HG02798 (cell line): Measurements from ENCODE around the gene SCNN1A.

Experiments
- ATAC-seq: cut with Tn5 transposase; IDR thresholded peaks from one replicate; pipeline ENCODE4 v1.9.1; 2021; ENCODE audit warnings: mild to moderate bottlenecking; ENCODE audit not compliant: unreplicated experiment, poor library complexity

Gene SCNN1A

DNA sequence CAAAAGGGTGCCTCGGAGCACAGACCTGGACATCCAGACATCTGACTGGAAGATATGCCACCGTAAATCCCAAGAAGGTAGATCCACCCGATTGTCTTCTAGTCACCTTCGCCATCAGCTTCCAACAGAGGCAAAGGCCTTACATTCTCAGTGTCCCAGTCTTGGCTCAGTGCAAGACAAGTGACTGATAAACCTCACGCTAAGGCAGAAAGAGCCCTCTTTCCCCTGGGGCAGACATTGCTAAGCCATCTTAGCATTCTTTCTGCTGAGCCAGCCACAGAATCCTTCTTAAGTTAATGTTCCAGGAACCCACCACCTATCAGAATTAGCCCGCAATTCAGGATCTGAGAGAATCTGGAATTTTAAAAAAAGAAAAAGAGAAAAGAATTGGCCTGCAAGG lies 69.2 kb downstream of the SCNN1A start:
- no peak for ATAC-seq

DNA sequence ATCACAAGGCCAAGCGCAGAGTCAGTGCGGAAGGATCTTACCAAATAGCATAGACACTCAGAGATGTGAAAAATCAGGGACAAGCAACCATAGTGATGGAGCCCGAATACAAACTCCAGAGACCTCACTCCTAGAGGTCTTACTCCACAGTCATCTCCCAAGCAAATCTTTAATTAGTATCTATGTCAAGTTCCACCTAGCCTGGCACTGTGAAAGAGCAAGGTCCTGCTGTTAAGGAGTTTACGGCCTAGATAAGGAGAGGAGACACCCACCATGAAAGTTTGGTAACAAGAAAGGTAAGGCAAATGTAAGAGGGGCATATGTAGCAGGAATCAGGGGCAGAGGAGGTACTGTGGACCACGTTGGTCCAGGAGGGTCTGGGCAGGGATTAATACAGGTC lies 72.3 kb downstream of the SCNN1A start:
- ATAC-seq, result no peak

- ATAC-seq, result no peak
Observed at GRCh38 chr12:6302621-6303020, 72.7 kb downstream of the SCNN1A start.

DNA sequence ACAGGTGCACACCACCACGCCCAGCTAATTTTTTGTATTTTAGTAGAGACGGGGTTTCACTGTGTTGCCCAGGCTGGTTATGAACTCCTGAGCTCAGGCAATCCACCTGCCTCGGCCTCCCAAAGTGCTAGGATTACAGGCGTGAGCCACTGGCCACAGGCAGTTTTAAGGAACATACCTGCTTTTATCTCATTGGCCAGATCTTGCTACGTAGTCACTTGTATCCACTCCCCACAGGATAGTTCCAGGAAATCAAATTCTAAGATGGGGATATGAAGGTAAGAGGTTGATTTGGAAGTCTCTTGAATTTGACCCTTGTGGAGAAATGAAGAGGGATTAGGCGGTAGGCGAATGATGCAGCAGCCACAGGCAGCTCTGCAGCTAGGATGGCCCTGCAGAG lies 73.6 kb downstream of the SCNN1A start:
- ATAC-seq, result no peak

DNA sequence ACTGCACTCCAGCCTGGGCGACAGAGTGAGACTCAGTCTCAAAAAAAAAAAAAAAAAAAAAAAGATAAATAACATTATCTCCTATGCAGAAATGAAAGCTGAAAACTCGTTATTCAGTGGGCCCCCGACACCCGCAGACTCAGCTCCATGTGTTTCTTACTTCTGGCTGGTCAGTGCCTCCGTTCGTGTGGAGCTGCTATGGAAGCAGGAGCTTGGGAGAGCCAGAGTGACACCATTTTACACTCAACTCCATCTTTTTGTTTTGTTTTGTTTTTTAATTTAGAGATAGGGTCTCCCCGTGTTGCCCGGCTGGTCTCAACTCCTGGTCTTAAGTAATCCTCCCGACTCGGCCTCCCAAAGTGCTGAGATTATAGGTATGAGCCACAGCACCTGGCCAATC lies 78.2 kb downstream of the SCNN1A start:
- no peak for ATAC-seq
